GM12872 (cell line): ENCODE data around the gene CDKN2C.

ENCODE experiments used
- CTCF ChIP-seq: IDR thresholded peaks from 3 replicates; pipeline ENCODE4 v1.5.1; 2011; ENCODE audit warnings: low read depth, mild to moderate bottlenecking, low read length, moderate library complexity; ENCODE audit not compliant: insufficient read depth

CDKN2C gene

GRCh38 chr1:50986653-50987052 lies 16.6 kb downstream of the CDKN2C start:
- TF ChIP-seq CTCF = no peak

GRCh38 chr1:50989694-50990093 lies 19.6 kb downstream of the CDKN2C start:
- TF ChIP-seq CTCF = no peak

GRCh38 chr1:50992532-50993318 lies 22.7 kb downstream of the CDKN2C start:
- no peak for TF ChIP-seq CTCF

GRCh38 chr1:50993645-50994044 lies 23.6 kb downstream of the CDKN2C start:
- no peak for TF ChIP-seq CTCF

- TF ChIP-seq CTCF = no peak
Observed at GRCh38 chr1:50994997-50995396, 25.0 kb downstream of the CDKN2C start.

- no peak for TF ChIP-seq CTCF
Observed at GRCh38 chr1:50995651-50996050, 25.6 kb downstream of the CDKN2C start.

GRCh38 chr1:50996083-50996482 lies 26.0 kb downstream of the CDKN2C start:
- TF ChIP-seq CTCF = no peak
